ENCODE measurements around the gene PCSK9.

Gene PCSK9

DNA sequence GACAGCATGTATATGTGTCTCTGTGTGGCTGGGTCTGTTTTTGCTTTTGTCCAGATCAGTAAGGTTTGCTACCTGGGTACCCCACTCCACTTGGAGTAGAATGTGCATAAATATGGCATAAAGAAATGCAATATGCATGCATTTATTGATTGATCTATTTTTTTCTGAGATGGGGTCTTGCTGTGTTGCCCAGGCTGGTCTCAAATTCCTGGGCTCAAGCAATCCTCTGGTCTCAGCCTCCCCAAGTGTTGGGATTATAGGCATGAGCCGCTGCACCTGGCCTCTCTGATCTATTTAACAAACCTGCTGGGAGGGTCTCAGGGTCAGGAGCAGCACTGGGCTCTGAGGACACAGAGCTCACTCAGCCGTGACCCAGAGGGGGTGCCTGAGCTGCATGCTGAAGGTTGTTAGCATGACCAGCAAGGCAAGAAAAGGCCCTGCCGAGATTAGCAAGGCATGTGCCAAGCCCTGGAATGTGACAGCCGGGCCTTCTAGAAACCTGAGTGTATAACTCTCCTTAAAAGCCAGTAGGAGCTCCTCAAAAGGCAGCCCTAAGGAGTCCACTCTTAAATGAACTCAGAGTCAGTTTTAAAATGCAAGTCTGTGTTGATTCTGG lies 22.5 kb downstream of the PCSK9 start:
- no peak overlapping the region for H3K4me3 ChIP-seq (ENCODE audit: control insufficient read depth, low read depth, low read length)
- DNase-seq (ENCODE audit: low read depth) = no peak
- TF ChIP-seq, protein P1, sequence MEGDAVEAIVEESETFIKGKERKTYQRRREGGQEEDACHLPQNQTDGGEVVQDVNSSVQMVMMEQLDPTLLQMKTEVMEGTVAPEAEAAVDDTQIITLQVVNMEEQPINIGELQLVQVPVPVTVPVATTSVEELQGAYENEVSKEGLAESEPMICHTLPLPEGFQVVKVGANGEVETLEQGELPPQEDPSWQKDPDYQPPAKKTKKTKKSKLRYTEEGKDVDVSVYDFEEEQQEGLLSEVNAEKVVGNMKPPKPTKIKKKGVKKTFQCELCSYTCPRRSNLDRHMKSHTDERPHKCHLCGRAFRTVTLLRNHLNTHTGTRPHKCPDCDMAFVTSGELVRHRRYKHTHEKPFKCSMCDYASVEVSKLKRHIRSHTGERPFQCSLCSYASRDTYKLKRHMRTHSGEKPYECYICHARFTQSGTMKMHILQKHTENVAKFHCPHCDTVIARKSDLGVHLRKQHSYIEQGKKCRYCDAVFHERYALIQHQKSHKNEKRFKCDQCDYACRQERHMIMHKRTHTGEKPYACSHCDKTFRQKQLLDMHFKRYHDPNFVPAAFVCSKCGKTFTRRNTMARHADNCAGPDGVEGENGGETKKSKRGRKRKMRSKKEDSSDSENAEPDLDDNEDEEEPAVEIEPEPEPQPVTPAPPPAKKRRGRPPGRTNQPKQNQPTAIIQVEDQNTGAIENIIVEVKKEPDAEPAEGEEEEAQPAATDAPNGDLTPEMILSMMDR (IDR thresholded peaks at IDR 0.05; ENCODE audit: control insufficient read depth, insufficient read depth, low read depth, low read length, missing control alignments) = no peak

DNA sequence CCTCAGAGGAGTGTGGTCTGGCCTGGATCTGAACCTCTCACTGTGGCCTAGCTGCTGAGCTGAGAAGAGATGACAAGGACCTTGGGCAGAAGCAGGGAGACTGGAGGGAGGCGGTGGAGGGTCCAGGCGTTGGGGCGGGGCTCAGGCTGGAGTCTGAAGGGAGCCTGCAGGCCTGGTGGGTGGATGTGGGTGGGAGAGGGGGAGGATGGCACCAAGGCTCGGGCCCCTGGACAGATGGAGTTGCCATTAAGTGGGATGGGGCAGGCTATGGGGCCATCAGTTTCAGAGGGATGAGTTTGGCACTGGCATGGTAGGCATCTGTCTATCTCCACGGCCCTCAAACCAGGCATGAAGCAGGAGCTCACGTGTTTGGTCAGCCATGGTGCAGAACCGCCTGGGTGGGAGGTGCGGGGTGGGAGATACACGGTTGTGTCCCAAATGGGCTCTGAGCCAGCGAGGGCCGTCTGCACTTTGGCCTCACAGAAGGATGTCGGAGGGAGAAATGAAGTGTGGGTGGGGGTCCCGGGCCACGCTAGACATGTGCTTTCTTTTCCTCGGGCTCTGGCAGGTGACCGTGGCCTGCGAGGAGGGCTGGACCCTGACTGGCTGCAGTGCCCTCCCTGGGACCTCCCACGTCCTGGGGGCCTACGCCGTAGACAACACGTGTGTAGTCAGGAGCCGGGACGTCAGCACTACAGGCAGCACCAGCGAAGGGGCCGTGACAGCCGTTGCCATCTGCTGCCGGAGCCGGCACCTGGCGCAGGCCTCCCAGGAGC lies 23.6 kb downstream of the PCSK9 start:
- TF ChIP-seq, protein P1 (IDR thresholded peaks at IDR 0.05; ENCODE audit: control insufficient read depth, insufficient read depth, low read depth, low read length, missing control alignments) = no peak
- DNase-seq (ENCODE audit: low read depth) = no peak
- H3K4me3 ChIP-seq (ENCODE audit: control insufficient read depth, low read depth, low read length) = no peak overlapping the region

DNA sequence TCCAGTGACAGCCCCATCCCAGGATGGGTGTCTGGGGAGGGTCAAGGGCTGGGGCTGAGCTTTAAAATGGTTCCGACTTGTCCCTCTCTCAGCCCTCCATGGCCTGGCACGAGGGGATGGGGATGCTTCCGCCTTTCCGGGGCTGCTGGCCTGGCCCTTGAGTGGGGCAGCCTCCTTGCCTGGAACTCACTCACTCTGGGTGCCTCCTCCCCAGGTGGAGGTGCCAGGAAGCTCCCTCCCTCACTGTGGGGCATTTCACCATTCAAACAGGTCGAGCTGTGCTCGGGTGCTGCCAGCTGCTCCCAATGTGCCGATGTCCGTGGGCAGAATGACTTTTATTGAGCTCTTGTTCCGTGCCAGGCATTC lies 24.2 kb downstream of the PCSK9 start:
- TF ChIP-seq, protein P1 (IDR thresholded peaks at IDR 0.05; ENCODE audit: control insufficient read depth, insufficient read depth, low read depth, low read length, missing control alignments) = no peak
- DNase-seq (ENCODE audit: low read depth) = no peak
- H3K4me3 ChIP-seq (ENCODE audit: control insufficient read depth, low read depth, low read length) = no peak overlapping the region

DNA sequence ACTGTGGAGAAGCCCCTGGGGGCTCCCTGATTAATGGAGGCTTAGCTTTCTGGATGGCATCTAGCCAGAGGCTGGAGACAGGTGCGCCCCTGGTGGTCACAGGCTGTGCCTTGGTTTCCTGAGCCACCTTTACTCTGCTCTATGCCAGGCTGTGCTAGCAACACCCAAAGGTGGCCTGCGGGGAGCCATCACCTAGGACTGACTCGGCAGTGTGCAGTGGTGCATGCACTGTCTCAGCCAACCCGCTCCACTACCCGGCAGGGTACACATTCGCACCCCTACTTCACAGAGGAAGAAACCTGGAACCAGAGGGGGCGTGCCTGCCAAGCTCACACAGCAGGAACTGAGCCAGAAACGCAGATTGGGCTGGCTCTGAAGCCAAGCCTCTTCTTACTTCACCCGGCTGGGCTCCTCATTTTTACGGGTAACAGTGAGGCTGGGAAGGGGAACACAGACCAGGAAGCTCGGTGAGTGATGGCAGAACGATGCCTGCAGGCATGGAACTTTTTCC lies 24.8 kb downstream of the PCSK9 start:
- TF ChIP-seq, protein P1 (IDR thresholded peaks at IDR 0.05; ENCODE audit: control insufficient read depth, insufficient read depth, low read depth, low read length, missing control alignments) = no peak
- no peak for DNase-seq (ENCODE audit: low read depth)
- no peak overlapping the region for H3K4me3 ChIP-seq (ENCODE audit: control insufficient read depth, low read depth, low read length)

DNA sequence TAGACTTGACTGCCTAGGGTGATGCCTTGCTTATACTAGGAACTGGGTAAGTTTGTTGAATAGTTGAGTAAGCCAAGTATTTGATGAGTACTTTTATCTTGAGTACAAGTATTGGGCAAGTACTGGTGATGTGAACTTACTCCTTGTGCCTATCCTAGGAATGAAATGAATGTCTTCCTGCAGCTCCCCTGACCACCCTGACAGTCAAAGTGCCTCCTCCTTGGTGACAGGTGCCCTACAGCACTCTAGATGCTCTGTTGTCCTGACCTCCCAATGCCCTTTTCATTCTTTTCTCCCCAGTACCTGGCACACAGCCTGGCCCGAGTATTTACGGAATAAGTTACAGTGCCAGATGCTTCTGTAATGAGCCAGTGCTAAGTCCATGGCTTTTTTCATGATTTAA lies 25.5 kb downstream of the PCSK9 start:
- DNase-seq (ENCODE audit: low read depth) = peak; percentile 37
- TF ChIP-seq, protein P1 (IDR thresholded peaks at IDR 0.05; ENCODE audit: control insufficient read depth, insufficient read depth, low read depth, low read length, missing control alignments) = no peak
- H3K4me3 ChIP-seq (ENCODE audit: control insufficient read depth, low read depth, low read length) = no peak overlapping the region

DNA sequence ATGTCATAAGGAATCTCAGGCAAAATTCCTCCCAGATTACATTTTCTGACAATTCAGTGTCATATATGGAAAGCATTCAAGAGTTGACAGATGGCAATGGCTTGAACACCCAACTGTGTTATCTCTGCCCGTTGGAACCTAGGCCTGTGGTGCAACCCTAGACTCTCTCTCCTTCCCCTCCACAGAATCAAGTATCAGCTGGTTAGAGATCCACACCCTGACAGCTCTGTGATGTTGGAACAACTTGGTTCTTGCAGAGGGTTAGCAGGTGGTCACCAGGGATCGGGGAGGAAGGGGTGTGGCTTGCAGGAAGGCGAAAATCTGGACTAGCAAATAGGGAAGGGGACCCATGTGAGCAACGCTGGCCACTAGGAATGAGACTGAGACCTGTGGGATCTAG lies 26.3 kb downstream of the PCSK9 start:
- no peak overlapping the region for H3K4me3 ChIP-seq (ENCODE audit: control insufficient read depth, low read depth, low read length)
- TF ChIP-seq, protein P1 (IDR thresholded peaks at IDR 0.05; ENCODE audit: control insufficient read depth, insufficient read depth, low read depth, low read length, missing control alignments) = no peak
- DNase-seq (ENCODE audit: low read depth) = no peak
